ENCODE results near the gene MYBPC2.

Gene MYBPC2

DNA sequence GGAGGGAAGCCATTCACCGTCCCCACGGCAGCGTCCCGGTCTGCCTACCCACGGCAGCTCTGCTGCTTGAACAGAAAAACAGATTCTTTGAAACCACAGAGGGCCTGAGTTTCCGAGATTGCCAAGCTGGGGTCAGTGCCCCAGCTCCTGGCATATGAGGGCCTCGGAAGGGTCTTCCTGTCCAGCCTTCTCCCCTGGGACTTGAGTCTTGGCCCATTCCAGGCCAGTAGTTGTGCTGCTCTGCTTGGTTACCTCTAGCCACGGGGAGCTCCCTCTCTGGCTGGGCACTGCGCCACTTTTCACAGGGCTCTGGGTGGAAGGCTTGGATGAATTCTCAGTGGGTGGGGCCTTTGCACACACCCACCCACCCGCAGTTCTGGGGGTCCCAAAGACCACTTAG is 22.6 kb upstream of the MYBPC2 start:
- no peak for DNase-seq

- no peak for DNase-seq
These were observed 20.3 kb upstream of the MYBPC2 start for GRCh38 chr19:50412419-50412818.

GRCh38 chr19:50413096-50413495 is 19.6 kb upstream of the MYBPC2 start:
- DNase-seq: no peak

- no peak for DNase-seq
These were observed 19.2 kb upstream of the MYBPC2 start for GRCh38 chr19:50413531-50413930.

- DNase-seq: peak; percentile 75
These were observed 17.6 kb upstream of the MYBPC2 start for GRCh38 chr19:50414864-50415660.

DNA sequence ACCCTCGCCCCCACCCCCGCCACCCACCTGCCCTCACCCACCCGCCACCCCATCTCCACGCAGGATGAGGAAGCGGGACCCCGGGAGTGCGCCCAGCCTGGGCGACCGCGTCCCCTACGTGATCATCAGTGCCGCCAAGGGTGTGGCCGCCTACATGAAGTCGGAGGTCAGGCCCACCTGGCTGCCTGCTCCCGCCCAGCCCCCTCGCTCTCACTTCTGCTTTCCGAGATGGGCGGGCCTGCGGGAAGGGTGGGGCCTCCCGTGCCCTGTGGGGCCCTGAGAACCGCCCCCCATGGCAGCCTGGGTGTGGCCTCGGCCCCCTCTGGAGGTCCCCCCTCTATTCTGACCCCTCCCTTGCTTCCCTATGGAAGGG is 17.0 kb upstream of the MYBPC2 start:
- DNase-seq: no peak

- DNase-seq: no peak
These were observed 16.4 kb upstream of the MYBPC2 start for GRCh38 chr19:50416034-50416977.

DNA sequence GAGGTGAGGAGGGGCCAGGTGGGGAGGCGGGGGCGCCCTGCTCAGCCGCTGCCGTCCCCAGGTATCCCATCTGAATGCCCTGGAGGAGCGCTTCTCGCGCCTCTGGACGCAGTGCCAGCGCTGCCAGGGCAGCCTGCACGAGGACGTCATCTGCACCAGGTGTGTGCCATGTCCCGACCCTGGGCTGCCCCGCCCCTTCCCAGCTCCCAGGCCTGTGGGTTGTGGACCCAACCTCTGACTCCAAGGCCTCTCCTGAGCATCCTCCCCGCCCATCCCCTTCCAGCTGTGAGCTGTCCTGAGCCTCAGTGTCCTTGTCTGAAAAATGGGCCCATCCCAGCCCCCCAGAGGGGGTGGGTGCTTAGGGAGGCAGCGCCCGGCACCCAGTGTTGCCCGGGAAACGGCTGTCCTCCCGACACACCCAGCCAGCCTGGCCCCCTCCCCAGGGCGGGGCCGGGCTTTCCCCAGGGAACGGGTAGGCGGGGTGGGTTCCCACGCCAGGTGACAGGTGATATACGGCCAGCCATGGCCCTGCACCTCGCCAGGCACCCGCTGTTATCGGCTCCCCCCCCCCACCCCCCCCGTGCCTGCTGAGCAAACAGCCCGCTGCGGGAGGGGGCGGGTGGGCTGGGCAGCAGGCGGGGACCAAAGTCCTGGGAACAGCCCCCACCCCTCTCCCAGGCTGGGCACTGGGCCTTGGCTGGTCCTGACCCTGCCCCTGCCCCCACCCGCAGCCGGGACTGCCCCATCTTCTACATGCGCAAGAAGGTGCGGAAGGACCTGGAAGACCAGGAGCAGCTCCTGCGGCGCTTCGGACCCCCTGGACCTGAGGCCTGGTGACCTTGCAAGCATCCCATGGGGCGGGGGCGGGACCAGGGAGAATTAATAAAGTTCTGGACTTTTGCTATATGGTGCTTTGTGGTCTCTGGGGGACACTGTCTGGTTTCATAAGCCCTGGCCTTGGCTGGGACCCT is 15.3 kb upstream of the MYBPC2 start:
- DNase-seq: no peak

DNA sequence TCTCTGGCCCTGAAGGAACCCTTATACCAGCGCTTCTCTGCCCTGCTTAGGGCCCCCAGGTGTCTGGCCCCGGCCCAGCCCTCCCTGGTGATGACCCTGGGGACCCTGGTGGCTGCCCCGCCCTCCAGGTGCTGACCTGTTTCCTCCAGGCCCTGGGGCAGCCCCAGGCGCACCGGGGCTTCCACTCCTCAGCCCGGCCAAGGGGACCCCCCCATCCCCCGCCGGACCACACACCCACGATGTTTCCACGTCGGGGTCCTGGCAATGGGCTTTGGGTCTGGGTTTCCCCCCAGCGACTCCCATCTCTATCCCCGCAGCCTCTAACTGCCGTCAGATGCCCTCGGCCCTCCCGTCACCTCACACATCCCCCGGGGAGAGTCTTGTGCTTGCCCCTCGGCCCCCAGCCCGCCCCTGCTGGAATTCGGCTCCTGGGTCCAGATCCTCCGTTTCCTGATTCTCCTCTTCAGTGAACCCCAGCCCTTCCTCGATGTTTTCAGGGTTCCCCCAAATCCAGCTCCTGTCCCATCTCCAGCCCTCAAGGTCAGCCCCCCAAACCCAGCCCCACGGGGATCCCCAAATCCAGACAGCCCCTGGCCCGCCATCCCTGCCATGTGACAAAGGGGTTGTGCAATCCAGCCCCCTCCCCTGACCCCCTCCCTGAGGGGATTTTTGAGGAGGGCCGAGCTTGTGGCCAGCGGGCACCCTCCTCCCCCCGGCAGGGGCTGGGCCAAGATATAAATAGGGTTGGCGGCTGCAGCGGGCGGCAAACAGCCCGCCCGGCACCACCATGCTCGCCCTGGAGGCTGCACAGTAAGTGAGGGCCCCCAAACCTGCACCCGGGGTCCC is 14.3 kb upstream of the MYBPC2 start, which contains the start of gene SPIB:
SPIB (plus strand) TSS at position 763 of the 846 bp plus-strand sequence; CDS start at position 788, 25 bp downstream.
- no peak for DNase-seq

GRCh38 chr19:50419022-50419579 is 13.6 kb upstream of the MYBPC2 start:
- no peak for DNase-seq

- DNase-seq: no peak
These were observed 13.1 kb upstream of the MYBPC2 start for GRCh38 chr19:50419580-50420035.

DNA sequence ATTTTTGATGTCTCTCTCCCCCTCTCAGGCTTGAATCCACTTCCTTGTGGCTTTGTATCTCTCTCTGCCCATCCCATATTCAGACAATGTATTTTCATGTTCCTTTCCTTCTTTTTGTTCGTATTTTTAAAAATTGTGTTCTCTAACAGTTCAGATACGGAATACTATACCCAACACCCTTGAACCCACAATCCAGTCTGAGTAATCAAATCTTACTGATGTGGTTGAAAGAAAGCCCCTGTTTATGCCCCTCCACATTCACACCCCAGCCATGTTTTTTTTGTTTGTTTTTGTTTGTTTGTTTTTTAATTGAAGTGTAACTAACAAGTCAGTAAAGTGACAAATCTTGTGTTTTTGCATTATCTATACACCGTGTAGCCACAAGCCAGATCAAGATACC is 12.6 kb upstream of the MYBPC2 start:
- no peak for DNase-seq

GRCh38 chr19:50420808-50421207 is 11.9 kb upstream of the MYBPC2 start:
- no peak for DNase-seq

- DNase-seq: no peak
These were observed 10.1 kb upstream of the MYBPC2 start for GRCh38 chr19:50422397-50423278.

DNA sequence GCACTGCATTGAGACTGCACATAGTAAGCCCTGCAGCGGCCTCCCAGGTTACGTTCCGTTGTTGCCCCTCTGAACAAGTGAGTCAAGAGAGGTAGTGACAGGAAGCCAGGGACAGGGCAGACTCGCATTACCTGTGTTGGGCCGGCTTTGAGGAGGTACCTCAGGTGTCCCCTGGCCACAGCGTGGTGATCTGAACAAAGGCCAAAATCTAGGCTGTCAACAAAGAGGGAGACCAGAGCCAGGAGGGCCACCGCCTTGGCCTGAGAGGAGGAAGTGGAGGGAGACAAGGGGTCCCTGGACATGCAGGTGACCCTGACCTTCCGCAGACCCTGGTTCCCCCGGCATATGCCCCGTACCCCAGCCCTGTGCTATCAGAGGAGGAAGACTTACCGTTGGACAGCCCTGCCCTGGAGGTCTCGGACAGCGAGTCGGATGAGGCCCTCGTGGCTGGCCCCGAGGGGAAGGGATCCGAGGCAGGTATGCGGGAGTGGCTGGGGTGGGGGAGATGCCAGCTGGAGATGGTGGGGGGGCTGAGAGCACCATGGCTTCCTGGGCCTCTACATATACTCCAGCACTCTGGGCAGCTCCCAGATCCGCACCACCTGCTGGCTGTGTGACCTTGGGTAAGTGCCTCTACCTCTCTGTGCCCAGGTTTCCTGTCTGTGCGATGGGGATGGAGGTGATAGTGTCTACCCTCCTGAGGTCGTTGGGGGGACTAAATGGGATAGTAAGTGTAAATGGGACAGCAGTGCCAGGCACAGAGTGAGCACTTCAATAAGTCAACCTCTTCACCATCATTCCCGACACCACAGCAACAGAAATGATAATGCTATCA is 9.2 kb upstream of the MYBPC2 start:
- DNase-seq: no peak

- DNase-seq: no peak
These were observed 7.1 kb upstream of the MYBPC2 start for GRCh38 chr19:50425581-50425980.

- DNase-seq: no peak
These were observed 5.3 kb upstream of the MYBPC2 start for GRCh38 chr19:50427318-50427925.

GRCh38 chr19:50427997-50428425 is 4.7 kb upstream of the MYBPC2 start:
- DNase-seq: peak; percentile 42

Measured in stimulated activated CD4-positive, alpha-beta T cell treated with anti-CD3 and anti-CD28 coated beads, Interleukin-4, amount 100 ng/mL, for 24 hours (primary cell).